Heart right ventricle (tissue), 16 donors: Measurements from ENCODE around the gene PHOSPHO2. TPM values are rescaled to one million over a fixed set of nuclear protein-coding genes. Genes with fewer than 3 reads are reported as not detected.

Experiments
- ATAC-seq, 8 donors: fragments of 200-7000 bp; cut with Tn5 transposase; one replicate each; pipeline ENCODE4 v1.9.1; 2020; ENCODE audit warnings: mild to moderate bottlenecking in 8 of 8, moderate library complexity in 8 of 8, moderate number of reproducible peaks in 1 of 8
- DNase-seq, 2 donors: peaks; one replicate each; pipeline ENCODE4 v3.0.0-alpha.2; 2020
- H3K27ac ChIP-seq, 10 donors: fragments of 200-600 bp; sonication (generic) in 2 of 10; one replicate each; pipeline versions ENCODE4 v1.5.0 to v1.8.0; 2020 to 2022; ENCODE audit warnings: mild to moderate bottlenecking in 3 of 10
- H3K27me3 ChIP-seq, 7 donors: fragments of 200-600 bp; one replicate each; pipeline ENCODE4 v1.8.0; 2021 to 2022; ENCODE audit warnings: mild to moderate bottlenecking in 2 of 7
- H3K36me3 ChIP-seq, 9 donors: fragments of 200-600 bp; sonication (generic) in 1 of 9; one replicate each; pipeline versions ENCODE4 v1.5.0 to v1.8.0; 2020 to 2022; ENCODE audit warnings: mild to moderate bottlenecking in 2 of 9
- H3K4me1 ChIP-seq, 9 donors: fragments of 200-600 bp; sonication (generic) in 1 of 9; one replicate each; pipeline versions ENCODE4 v1.5.0 to v1.8.0; 2020 to 2022; ENCODE audit warnings: mild to moderate bottlenecking in 4 of 9
- H3K4me3 ChIP-seq, 10 donors: fragments of 200-600 bp; sonication (generic) in 2 of 10; one replicate each; pipeline versions ENCODE4 v1.5.0 to v1.8.0; 2020 to 2022; ENCODE audit warnings: mild to moderate bottlenecking in 7 of 10, moderate library complexity in 2 of 10
- H3K9me3 ChIP-seq, 11 donors: fragments of 200-600 bp in 10 of 11; sonication (generic) in 2 of 11; one replicate each; pipeline versions ENCODE4 v1.5.0 to v1.8.0; 2013 to 2022; ENCODE audit warnings: mild to moderate bottlenecking in 2 of 11, control low read depth in 1 of 11, moderate library complexity in 1 of 11
- CTCF ChIP-seq, 9 donors: fragments of 200-600 bp; sonication (generic) in 2 of 9; IDR thresholded peaks; one replicate each; pipeline versions ENCODE4 v1.5.0 to v1.8.0; 2021 to 2022; ENCODE audit warnings: antibody characterized with exemption in 9 of 9, mild to moderate bottlenecking in 5 of 9, moderate library complexity in 1 of 9
- WGBS, 2 donors: extraction: QIAGEN DNeasy Blood & Tissue Kit; methylation state at CpG; one replicate each; pipeline ENCODE4 v1.1.7; 2013; ENCODE audit warnings: inconsistent platforms in 1 of 2; 5-methylcytosine and 5-hydroxymethylcytosine counted together
- intact Hi-C, 10 donors: fragments of 100-400 bp; cut with DNase I; formaldehyde crosslinking; loops; one replicate each; pipeline versions ENCODE4 v1.11.1 to v1.14.2; 2022
- polyA plus RNA-seq, 2 donors: library from polyadenylated mRNA; stranded (reverse); fragments of 200-250 nt; gene quantifications; one replicate each; pipeline ENCODE4 v1.2.3, GENCODE V29; 2013
- total RNA-seq, 10 donors: library from RNA; stranded (reverse); fragmentation: NEBNext Ultra II Directional in 3 of 10; extraction: Animal tissue kit (Norgen Biotek cat#: 25700) in 3 of 10; gene quantifications; one replicate each; pipeline versions ENCODE4 v1.2.1 to v1.2.4, GENCODE V29; 2021 to 2023
- donor health status: Arrhythmogenic right ventricular cardiomyopathy.
- donor health status: ischemic (EF 13 %, LVEDD 7.1; RV severe dilation, severe dysfunction).
- donor health status: healthy with polysubstance abuse.
- donor health status: DM: no; HTN: yes; CAD: no.
- donor health status: DM: no; HTN: no; CAD: no.
- donor health status: ischemic (EF 25% LVEDD 6.9; RV normal size, moderate dysfunction).
- donor health status: ischemic (EF 25% LVEDD 5.7; RV mildly dilated, moderate dysfunction).
- donor health status: healthy.
- donor health status: DM: yes; HTN: yes; CAD: no.
- donor health status: Ischemic cardiomyopathy.
- donor health status: ischemic (EF 35%, LVEDD 5.7; RV mildly dilated, moderate dysfunction).
- donor health status: nonischemic (EF 11% LVEDD 7.7; RV severe dilation, severe dysfunction).
- donor health status: DM: yes; HTN: yes; CAD: no.
- donor health status: PGD.
- donor health status: ischemic (EF 29% LVEDD 5.4; RV normal size, mild dysfunction).
- donor health status: nonischemic (EF 23%, LVEDD 6.1; RV moderate dilation, normal function).

Gene PHOSPHO2
- total and polyA plus RNA-seq, 12 donors: 1.1 to 4.1 (median 2.2) TPM

GRCh38 chr2:169656164-169656563 is 38.1 kb upstream of the PHOSPHO2 start:
- intact Hi-C loops: no loop called here

GRCh38 chr2:169658877-169659276 is 35.4 kb upstream of the PHOSPHO2 start:
- Histone ChIP-seq H3K4me3 (no peak overlapping the region), H3K27me3 (peaks cover 0 to 4% (median 0%) of the 10 kb centered on the region in 7 donors), H3K36me3 (no peaks in the 10 kb centered on the region), H3K27ac (no peak overlapping the region), H3K4me1 (no peaks in the 10 kb centered on the region), H3K9me3 (no peaks in the 10 kb centered on the region)
- ATAC-seq (no peak), DNase-seq (no peak)
- WGBS, 2 donors: 98 to 100% methylated on average over 1 of the region's 1 CpG
- intact Hi-C loops: no loop called here
- no peak for TF ChIP-seq CTCF (IDR thresholded peaks at IDR 0.05)

More at GRCh38 chr2:169656164-169656563, 38.1 kb upstream of the PHOSPHO2 start:
- no peak for TF ChIP-seq CTCF (IDR thresholded peaks at IDR 0.05)
- Histone ChIP-seq H3K27ac (no peak overlapping the region), H3K4me3 (no peak overlapping the region), H3K9me3 (no peaks in the 10 kb centered on the region), H3K36me3 (no peaks in the 10 kb centered on the region), H3K4me1 (no peaks in the 10 kb centered on the region), H3K27me3 (peaks cover 0 to 13% (median 0%) of the 10 kb centered on the region in 7 donors)
- ATAC-seq (no peak), DNase-seq (no peak)
- whole genome bisulfite sequencing, 2 donors: 68 to 77% methylated on average over 3 of the region's 3 CpGs

GRCh38 chr2:169659320-169659719 is 34.9 kb upstream of the PHOSPHO2 start:
- no peak overlapping the region for H3K27ac ChIP-seq
- intact Hi-C loops: no loop called here
- H3K9me3 ChIP-seq: no peaks in the 10 kb centered on the region
- peaks cover 0 to 4% (median 0%) of the 10 kb centered on the region in 7 donors for H3K27me3 ChIP-seq
- 79 to 81% methylated on average over 1 of the region's 1 CpG for WGBS, 2 donors
- no peaks in the 10 kb centered on the region for H3K36me3 ChIP-seq
- no peak for TF ChIP-seq CTCF (IDR thresholded peaks at IDR 0.05)
- no peak overlapping the region for H3K4me3 ChIP-seq
- H3K4me1 ChIP-seq: no peaks in the 10 kb centered on the region
- ATAC-seq (no peak), DNase-seq (no peak)

- TF ChIP-seq CTCF (IDR thresholded peaks at IDR 0.05): no peak
Measured at GRCh38 chr2:169661265-169661664, 33.0 kb upstream of the PHOSPHO2 start.

More at GRCh38 chr2:169661265-169661664, 33.0 kb upstream of the PHOSPHO2 start:
- Histone ChIP-seq H3K27ac (no peak overlapping the region), H3K4me3 (no peak overlapping the region), H3K36me3 (no peaks in the 10 kb centered on the region), H3K27me3 (peaks cover 0 to 4% (median 0%) of the 10 kb centered on the region in 7 donors), H3K9me3 (no peaks in the 10 kb centered on the region), H3K4me1 (peaks cover 3 to 12% (median 8%) of the 10 kb centered on the region in 9 donors)
- ATAC-seq (no peak), DNase-seq (no peak)
- 80 to 85% methylated on average over 3 of the region's 3 CpGs for WGBS, 2 donors
- intact Hi-C loops: no loop called here
